ENCODE measurements around the gene DUOX1.

Gene DUOX1

DNA sequence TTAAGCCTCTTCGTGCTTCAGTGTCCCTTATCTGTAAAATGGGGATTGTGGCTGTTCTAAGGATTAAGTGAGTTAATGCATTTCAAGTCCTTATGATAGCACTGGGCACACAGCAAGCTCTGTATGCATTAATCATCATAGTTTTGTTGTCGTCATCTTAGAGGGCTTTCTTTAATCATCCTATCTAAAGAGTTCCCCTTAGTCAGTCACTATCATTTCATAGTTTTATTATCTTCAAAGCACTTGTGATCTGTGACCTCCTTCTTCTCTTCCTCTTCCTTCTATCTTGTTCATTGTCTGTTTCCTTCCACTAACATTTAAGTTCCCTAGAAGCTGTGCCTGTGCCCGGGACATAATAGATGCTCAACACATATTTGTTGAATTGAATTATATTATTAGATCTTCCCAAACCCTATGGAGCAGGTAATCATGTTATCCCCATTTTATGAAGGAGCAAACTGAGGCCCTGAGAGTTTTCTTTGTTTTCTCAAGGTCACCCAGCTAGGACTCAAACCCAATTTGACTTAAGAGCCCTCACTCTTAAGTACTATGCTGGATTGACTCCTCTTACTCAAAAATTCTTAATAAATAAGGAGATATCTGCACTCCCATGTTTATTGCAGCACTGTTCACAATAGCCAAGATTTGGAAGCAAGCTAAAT lies 40.0 kb upstream of the DUOX1 start:
- no peak for DNase-seq (ENCODE audit: extremely low read depth, low read depth)

DNA sequence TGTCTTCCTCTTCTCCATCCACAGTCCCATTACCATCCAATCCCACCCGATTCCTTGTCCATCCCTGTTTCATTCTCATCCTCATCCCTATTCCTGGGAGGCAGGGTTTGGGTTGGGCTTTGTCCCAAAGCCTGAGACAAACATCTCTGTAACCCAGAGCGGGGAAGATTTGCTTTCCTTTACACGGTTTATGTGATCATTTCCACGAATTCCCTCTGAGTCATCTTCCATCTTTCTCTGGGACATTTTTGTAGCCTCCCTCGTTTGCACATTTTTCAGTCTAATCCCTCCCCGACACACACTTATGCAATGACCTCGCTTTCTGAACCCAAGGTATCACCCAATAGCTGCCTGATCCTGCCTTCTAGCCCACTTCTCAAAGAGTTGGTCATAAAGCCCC lies 38.6 kb upstream of the DUOX1 start:
- TF ChIP-seq, protein P1, sequence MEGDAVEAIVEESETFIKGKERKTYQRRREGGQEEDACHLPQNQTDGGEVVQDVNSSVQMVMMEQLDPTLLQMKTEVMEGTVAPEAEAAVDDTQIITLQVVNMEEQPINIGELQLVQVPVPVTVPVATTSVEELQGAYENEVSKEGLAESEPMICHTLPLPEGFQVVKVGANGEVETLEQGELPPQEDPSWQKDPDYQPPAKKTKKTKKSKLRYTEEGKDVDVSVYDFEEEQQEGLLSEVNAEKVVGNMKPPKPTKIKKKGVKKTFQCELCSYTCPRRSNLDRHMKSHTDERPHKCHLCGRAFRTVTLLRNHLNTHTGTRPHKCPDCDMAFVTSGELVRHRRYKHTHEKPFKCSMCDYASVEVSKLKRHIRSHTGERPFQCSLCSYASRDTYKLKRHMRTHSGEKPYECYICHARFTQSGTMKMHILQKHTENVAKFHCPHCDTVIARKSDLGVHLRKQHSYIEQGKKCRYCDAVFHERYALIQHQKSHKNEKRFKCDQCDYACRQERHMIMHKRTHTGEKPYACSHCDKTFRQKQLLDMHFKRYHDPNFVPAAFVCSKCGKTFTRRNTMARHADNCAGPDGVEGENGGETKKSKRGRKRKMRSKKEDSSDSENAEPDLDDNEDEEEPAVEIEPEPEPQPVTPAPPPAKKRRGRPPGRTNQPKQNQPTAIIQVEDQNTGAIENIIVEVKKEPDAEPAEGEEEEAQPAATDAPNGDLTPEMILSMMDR (IDR thresholded peaks at IDR 0.05; ENCODE audit: low read depth, low read length, missing control alignments): no peak
- DNase-seq (ENCODE audit: extremely low read depth, low read depth): no peak
- H3K4me3 ChIP-seq (replicated peaks; ENCODE audit: low read depth, low read length): no peak overlapping the region

More for the DNA sequence above, 40.0 kb upstream of the DUOX1 start:
- H3K4me3 ChIP-seq (replicated peaks; ENCODE audit: low read depth, low read length): no peak overlapping the region
- TF ChIP-seq, protein P1 (IDR thresholded peaks at IDR 0.05; ENCODE audit: low read depth, low read length, missing control alignments): no peak

DNA sequence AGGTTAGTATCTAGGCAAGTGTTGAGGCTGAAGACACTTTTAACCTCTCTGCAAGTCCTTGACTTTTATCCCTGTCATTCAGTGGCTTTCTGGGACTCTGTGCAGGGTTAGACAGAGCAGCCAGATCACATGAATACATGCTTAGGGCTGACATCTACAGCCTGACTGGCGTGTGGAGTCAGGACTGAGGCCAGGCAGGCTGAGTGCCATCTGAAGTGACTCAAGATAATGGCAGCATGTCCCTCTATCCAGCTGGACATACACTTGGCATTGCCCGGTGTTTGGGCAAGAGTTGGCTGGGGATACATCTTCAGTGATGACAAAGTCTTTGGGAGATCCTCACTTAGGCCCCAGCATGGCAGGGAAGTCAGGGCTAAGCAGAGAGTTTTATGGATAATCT lies 38.2 kb upstream of the DUOX1 start:
- H3K4me3 ChIP-seq (replicated peaks; ENCODE audit: low read depth, low read length): no peak overlapping the region
- DNase-seq (ENCODE audit: extremely low read depth, low read depth): no peak
- TF ChIP-seq, protein P1 (IDR thresholded peaks at IDR 0.05; ENCODE audit: low read depth, low read length, missing control alignments): no peak

DNA sequence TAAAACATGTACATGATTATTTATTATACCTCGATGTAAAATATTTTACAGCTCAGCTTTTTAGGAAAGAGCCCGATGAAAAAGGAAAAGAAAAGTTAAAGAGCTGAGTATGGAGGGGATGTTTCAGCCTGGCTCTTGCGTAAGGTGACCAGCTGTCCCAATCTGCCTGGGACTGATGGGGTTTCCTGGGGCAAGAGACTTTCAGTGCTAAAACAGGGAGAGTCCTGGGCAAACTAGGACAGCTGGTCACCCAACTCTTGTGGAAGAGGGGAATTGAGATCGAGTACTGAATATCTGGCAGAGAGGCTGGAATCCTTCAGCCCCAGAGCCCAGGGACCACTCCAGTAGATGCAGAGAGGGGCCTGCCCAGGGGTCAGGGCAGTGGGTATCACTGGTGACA lies 36.8 kb upstream of the DUOX1 start:
- no peak for DNase-seq (ENCODE audit: extremely low read depth, low read depth)
- TF ChIP-seq, protein P1 (IDR thresholded peaks at IDR 0.05; ENCODE audit: low read depth, low read length, missing control alignments): no peak
- no peak overlapping the region for H3K4me3 ChIP-seq (replicated peaks; ENCODE audit: low read depth, low read length)

DNA sequence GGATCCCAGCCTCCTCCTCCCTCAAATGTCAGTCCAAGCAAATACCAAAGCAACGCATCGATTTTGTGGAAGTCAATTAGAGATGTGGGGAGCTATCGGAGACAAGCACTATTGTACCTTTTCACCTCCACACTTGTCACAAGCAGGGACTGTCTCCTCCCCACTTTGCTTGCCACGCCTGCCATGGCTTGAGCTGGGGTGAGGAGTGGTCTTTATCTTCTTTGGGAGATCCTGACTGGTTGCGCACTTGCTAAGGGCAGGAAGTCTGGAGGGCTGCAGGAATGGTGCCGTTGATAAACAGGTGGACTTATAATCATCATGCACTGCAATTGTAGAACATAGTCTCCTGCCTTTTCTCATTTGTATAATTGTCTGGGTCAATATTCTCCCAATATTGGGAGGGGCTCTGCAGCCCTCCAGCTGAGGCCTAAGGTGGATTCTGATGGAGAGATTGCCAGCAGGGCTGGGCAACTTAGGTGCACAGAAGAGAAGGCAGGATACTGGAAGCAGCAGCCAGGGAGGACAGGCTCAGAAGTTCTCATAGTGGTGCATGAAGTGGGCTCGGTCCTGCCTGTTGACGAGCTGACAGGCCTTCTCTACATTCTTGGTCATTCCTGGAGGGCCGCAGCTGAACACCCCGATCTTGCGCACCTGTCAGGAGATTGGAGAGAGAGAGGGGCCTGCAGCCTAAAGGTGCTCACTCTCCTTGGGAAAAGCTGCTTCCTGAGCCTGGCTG lies 36.0 kb upstream of the DUOX1 start:
- DNase-seq (ENCODE audit: extremely low read depth, low read depth): no peak
- H3K4me3 ChIP-seq (replicated peaks; ENCODE audit: low read depth, low read length): no peak overlapping the region
- TF ChIP-seq, protein P1 (IDR thresholded peaks at IDR 0.05; ENCODE audit: low read depth, low read length, missing control alignments): no peak

DNA sequence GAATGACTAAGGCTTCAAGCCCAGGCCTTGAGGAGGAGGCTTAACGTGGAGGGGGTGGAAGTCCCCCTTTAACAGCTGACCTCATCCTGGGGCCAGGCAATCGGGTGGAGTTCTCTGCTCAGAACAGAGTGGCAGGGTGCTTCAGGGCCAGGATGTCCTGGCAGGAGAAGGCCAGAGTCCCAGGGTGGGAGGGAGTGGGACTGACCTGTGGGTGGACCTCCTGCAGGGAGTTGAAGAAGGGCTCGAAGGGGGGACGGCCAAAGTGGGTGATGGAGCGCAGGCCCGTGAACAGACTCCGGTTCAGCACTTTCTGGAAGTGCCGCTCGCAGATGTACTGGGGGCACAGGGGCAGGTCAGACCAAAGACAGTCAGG lies 35.5 kb upstream of the DUOX1 start:
- TF ChIP-seq, protein P1 (IDR thresholded peaks at IDR 0.05; ENCODE audit: low read depth, low read length, missing control alignments): no peak
- DNase-seq (ENCODE audit: extremely low read depth, low read depth): no peak
- no peak overlapping the region for H3K4me3 ChIP-seq (replicated peaks; ENCODE audit: low read depth, low read length)

Measured in HFF-Myc (cell line).